Stimulated activated CD8-positive, alpha-beta memory T cell treated with anti-CD3 and anti-CD28 coated beads, Interleukin-12 subunit alpha, Interleukin-12 subunit beta, amount 100 ng/mL, for 1 hour (primary cell): ENCODE data around the gene DTNA.

Experiments used
- DNase-seq: peaks from one replicate; pipeline ENCODE4 v3.0.0-alpha.2; 2020; ENCODE audit warnings: low read depth

DTNA gene

DNA sequence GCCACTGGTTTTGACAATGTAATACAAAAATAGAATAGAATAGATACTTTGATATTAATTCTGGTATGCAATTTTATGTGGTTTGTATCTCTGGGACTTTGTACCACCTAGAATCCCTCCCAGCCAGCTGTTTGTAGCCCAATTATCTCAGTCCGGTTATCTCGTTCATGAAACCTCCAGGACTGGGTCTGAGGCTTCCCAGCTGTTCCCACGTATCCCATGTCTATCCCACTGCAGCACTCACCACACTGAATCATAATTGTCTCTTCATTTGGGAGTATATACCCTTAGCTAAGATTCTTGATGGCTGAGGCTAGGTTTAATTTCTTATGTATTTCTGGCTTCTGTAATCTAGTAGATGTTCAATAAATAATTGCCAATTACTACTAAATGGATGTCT, 226.7 kb downstream of the DTNA start:
- no peak for DNase-seq

DNA sequence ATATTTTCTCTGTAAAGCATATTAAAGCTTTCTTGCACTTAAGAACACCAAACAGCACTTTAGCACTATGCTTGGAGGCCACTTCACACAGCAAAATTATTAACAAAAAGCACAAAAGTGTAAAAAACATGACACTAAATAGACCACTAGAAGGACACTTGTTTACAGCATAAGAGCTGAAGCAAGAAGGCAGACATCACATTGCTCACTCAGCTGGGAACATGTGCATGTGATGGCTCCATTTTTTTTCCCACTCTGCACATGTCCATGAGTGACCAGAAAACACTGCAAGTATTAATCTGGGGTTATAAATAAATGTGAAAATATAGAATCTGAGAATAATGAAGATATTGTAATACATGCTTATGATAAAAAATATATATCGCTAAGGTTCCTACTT, 228.0 kb downstream of the DTNA start:
- DNase-seq, result no peak
